GM10847 (cell line): ENCODE results near the gene TUBGCP2.

Experiments used
- POLR2A ChIP-seq: IDR thresholded peaks from 2 replicates; pipeline ENCODE4 v1.6.1; 2011; ENCODE audit not compliant: insufficient read length; ENCODE audit errors: extremely low read depth

Gene TUBGCP2

GRCh38 chr10:133271521-133272300 is 37.0 kb downstream of the TUBGCP2 start:
- TF ChIP-seq POLR2A: no peak

- TF ChIP-seq POLR2A: no peak
Measured at GRCh38 chr10:133270773-133271297, 37.8 kb downstream of the TUBGCP2 start.

- TF ChIP-seq POLR2A: no peak
Measured at GRCh38 chr10:133270204-133270603, 38.5 kb downstream of the TUBGCP2 start.

GRCh38 chr10:133269367-133269766 is 39.3 kb downstream of the TUBGCP2 start:
- no peak for TF ChIP-seq POLR2A

- TF ChIP-seq POLR2A: no peak
Measured at GRCh38 chr10:133268532-133268931, 40.1 kb downstream of the TUBGCP2 start.

- TF ChIP-seq POLR2A: no peak
Measured at GRCh38 chr10:133267829-133268228, 40.8 kb downstream of the TUBGCP2 start.

GRCh38 chr10:133267293-133267692 is 41.4 kb downstream of the TUBGCP2 start:
- TF ChIP-seq POLR2A: no peak

GRCh38 chr10:133266056-133266795 is 42.4 kb downstream of the TUBGCP2 start:
- TF ChIP-seq POLR2A: no peak

GRCh38 chr10:133264461-133264860 is 44.2 kb downstream of the TUBGCP2 start:
- TF ChIP-seq POLR2A: no peak

- TF ChIP-seq POLR2A: no peak
Measured at GRCh38 chr10:133263674-133264073, 45.0 kb downstream of the TUBGCP2 start.

- no peak for TF ChIP-seq POLR2A
Measured at GRCh38 chr10:133262696-133263095, 46.0 kb downstream of the TUBGCP2 start.

- peak; percentile 45 for TF ChIP-seq POLR2A
Measured at GRCh38 chr10:133261726-133262325, 46.8 kb downstream of the TUBGCP2 start.

GRCh38 chr10:133260895-133261725 is 47.6 kb downstream of the TUBGCP2 start:
- TF ChIP-seq POLR2A: no peak

GRCh38 chr10:133259602-133259989 is 49.1 kb downstream of the TUBGCP2 start:
- no peak for TF ChIP-seq POLR2A

GRCh38 chr10:133258818-133259601 is 49.7 kb downstream of the TUBGCP2 start:
- no peak for TF ChIP-seq POLR2A
